GM12873 (cell line): ENCODE measurements around the gene ZNF516.

Source experiments
- CTCF ChIP-seq: IDR thresholded peaks from 2 replicates; pipeline ENCODE4 v1.5.1; 2012; ENCODE audit warnings: low read depth, mild to moderate bottlenecking, moderate library complexity, low read length, control low read depth; ENCODE audit not compliant: insufficient read depth; ENCODE audit errors: missing control alignments

Gene ZNF516

GRCh38 chr18:76471593-76471992 is 23.4 kb downstream of the ZNF516 start:
- TF ChIP-seq CTCF = no peak

- no peak for TF ChIP-seq CTCF
Measured at GRCh38 chr18:76468345-76469304, 26.4 kb downstream of the ZNF516 start.

- TF ChIP-seq CTCF = no peak
Measured at GRCh38 chr18:76467371-76468190, 27.5 kb downstream of the ZNF516 start.

- no peak for TF ChIP-seq CTCF
Measured at GRCh38 chr18:76466410-76466991, 28.5 kb downstream of the ZNF516 start.

GRCh38 chr18:76465630-76466409 is 29.2 kb downstream of the ZNF516 start:
- no peak for TF ChIP-seq CTCF

GRCh38 chr18:76464281-76465259 is 30.5 kb downstream of the ZNF516 start:
- TF ChIP-seq CTCF = no peak
